K562 (cell line): ENCODE measurements around the gene COL9A2. TPM values are rescaled to one million over a fixed set of nuclear protein-coding genes. Genes with fewer than 3 reads are reported as not detected.

Source experiments
- ATAC-seq: fragments of 200-7000 bp; cut with Tn5 transposase; 3 replicates; pipeline ENCODE4 v1.9.1; 2020; ENCODE audit warnings: moderate library complexity
- BruUV-seq: library from RNA; stranded (reverse); fragments of 400-500 nt; replicated peaks from 2 replicates; lab custom pipeline; 2021; lab: Mats Ljungman, UMichigan
- CTCF ChIA-PET: fragments of 300-600 bp; formaldehyde crosslinking; extraction: SDS; loops from one replicate; lab custom pipeline; 2021; ENCODE audit warnings: low intra/inter-chr PET ratio; lab: Yijun Ruan, JAX
- POLR2A ChIA-PET: fragments of 300-600, 350-650 bp; sonication (Branson Sonifier 250); formaldehyde crosslinking; extraction: SDS; loops from one replicate; lab custom pipeline; 2021; ENCODE audit warnings: antibody characterized with exemption, inconsistent platforms; lab: Yijun Ruan, JAX
- DNase-seq, 4 experiments: peaks; one replicate each; pipeline versions ENCODE4 v3.0.0 to v3.0.0-alpha.2; 2011 to 2018; ENCODE audit warnings: low spot score in 3 of 4, mixed read lengths in 3 of 4; ENCODE audit errors: extremely low read depth in 1 of 4
- FAIRE-seq: peaks from 2 replicates; lab custom pipeline; 2011; peaks lifted over from hg19 to GRCh38; lab: Jason Lieb, UNC
- H2AFZ ChIP-seq: 2 replicates; pipeline ENCODE4 v1.6.0; 2011; ENCODE audit warnings: low read depth, low read length, control low read depth, inconsistent platforms
- H3K27ac ChIP-seq: fragments of 200-600 bp; 3 replicates; pipeline ENCODE4 v1.8.0; 2011; ENCODE audit warnings: low read depth, mild to moderate bottlenecking, control low read depth, inconsistent platforms, low read length, moderate library complexity, mixed read lengths; ENCODE audit errors: extremely low read depth
- H3K27me3 ChIP-seq, 2 experiments: fragments of 300-600 bp in 1 of 2; 2 replicates in 1 of 2; 3 replicates in 1 of 2; pipeline versions ENCODE4 v1.6.0 to v1.8.0; 2011; ENCODE audit warnings: inconsistent platforms in 2 of 2, low read length in 2 of 2, mild to moderate bottlenecking in 1 of 2, mixed read lengths in 1 of 2, moderate library complexity in 1 of 2; ENCODE audit not compliant: control insufficient read depth in 2 of 2, insufficient read depth in 2 of 2
- H3K36me3 ChIP-seq: fragments of 300-600 bp; 3 replicates; pipeline ENCODE4 v1.8.0; 2011; ENCODE audit warnings: mild to moderate bottlenecking, low read length, inconsistent platforms; ENCODE audit not compliant: control insufficient read depth, insufficient read depth
- H3K4me1 ChIP-seq, 2 experiments: fragments of 200-600 bp in 1 of 2; replicated peaks in 1 of 2; 2 replicates in 1 of 2; 3 replicates in 1 of 2; pipeline versions ENCODE4 v1.5.1 to v1.8.0; 2011; ENCODE audit warnings: inconsistent platforms in 2 of 2, low read length in 2 of 2, mild to moderate bottlenecking in 1 of 2, mixed read lengths in 1 of 2, moderate library complexity in 1 of 2; ENCODE audit not compliant: control insufficient read depth in 2 of 2, insufficient read depth in 2 of 2
- H3K4me2 ChIP-seq: 2 replicates; pipeline ENCODE4 v1.6.1; 2011; ENCODE audit warnings: low read length, control low read depth, inconsistent platforms, mixed read lengths; ENCODE audit not compliant: insufficient read depth
- H3K4me3 ChIP-seq: fragments of 200-600 bp; sonication (generic), shearing (Covaris generic); 2 replicates; pipeline ENCODE4 v1.5.1; 2016; ENCODE audit warnings: control low read depth, inconsistent platforms
- H3K79me2 ChIP-seq: fragments of 200-600 bp; 3 replicates; pipeline ENCODE4 v1.8.0; 2011; ENCODE audit warnings: low read length, inconsistent platforms; ENCODE audit not compliant: control insufficient read depth, insufficient read depth
- H3K9ac ChIP-seq, 2 experiments: 2 replicates each; pipeline versions ENCODE4 v1.6.0 to v1.6.1; 2011; ENCODE audit warnings: low read depth in 2 of 2, low read length in 2 of 2, control low read depth in 1 of 2, inconsistent platforms in 1 of 2, mild to moderate bottlenecking in 1 of 2, mixed read lengths in 1 of 2; ENCODE audit not compliant: insufficient read depth in 1 of 2
- H3K9me1 ChIP-seq: one replicate; pipeline ENCODE4 v1.6.0; 2011; ENCODE audit warnings: inconsistent platforms, mild to moderate bottlenecking, low read length, moderate library complexity; ENCODE audit not compliant: control insufficient read depth, insufficient read depth
- H3K9me3 ChIP-seq: replicated peaks from 2 replicates; pipeline ENCODE4 v1.5.1; 2011; ENCODE audit warnings: low read depth, low read length, inconsistent platforms; ENCODE audit not compliant: control insufficient read depth, insufficient read depth
- H4K20me1 ChIP-seq: replicated peaks from 2 replicates; pipeline ENCODE4 v1.6.1; 2011; ENCODE audit warnings: low read length, inconsistent platforms, mixed read lengths; ENCODE audit not compliant: control insufficient read depth, insufficient read depth
- ARID2 ChIP-seq: fragments of 450-650 bp; IDR thresholded peaks from 2 replicates; pipeline ENCODE4 v1.6.1; 2017; ENCODE audit warnings: antibody characterized with exemption, mild to moderate bottlenecking
- CREM ChIP-seq: IDR thresholded peaks from 2 replicates; pipeline ENCODE4 v1.6.1; 2014; ENCODE audit warnings: antibody characterized with exemption, low read depth
- EP300 ChIP-seq: IDR thresholded peaks from 2 replicates; pipeline ENCODE4 v1.6.1; 2012; ENCODE audit warnings: low read length, improper control_type of control experiment
- KAT8 ChIP-seq: fragments of 450-650 bp; IDR thresholded peaks from 2 replicates; pipeline ENCODE4 v1.6.1; 2016; ENCODE audit warnings: low read depth, mild to moderate bottlenecking
- MAZ ChIP-seq, 2 experiments: fragments of 450-650 bp in 1 of 2; sonication (generic) in 1 of 2; formaldehyde crosslinking; IDR thresholded peaks in 1 of 2; conservative IDR thresholded peaks in 1 of 2; 2 replicates each; pipeline versions ENCODE4 v1.4.0 to v1.5.0; 2020; ENCODE audit warnings: mild to moderate bottlenecking in 1 of 2, missing genetic modification reagents in 1 of 2
- POU5F1 ChIP-seq: fragments of 150-350 bp; IDR thresholded peaks from 2 replicates; pipeline ENCODE4 v1.6.1; 2014; ENCODE audit warnings: borderline replicate concordance, low read length, low read depth, mild to moderate bottlenecking; ENCODE audit not compliant: partially characterized antibody
- RAD21 ChIP-seq, 2 experiments: fragments of 250-450 bp in 1 of 2; fragments of 450-650 bp in 1 of 2; sonication (Bioruptor Pico) in 1 of 2; formaldehyde crosslinking in 1 of 2; IDR thresholded peaks in 1 of 2; conservative IDR thresholded peaks in 1 of 2; 2 replicates each; pipeline versions ENCODE4 v1.4.0 to v1.8.0; 2020 to 2022; ENCODE audit warnings: mild to moderate bottlenecking in 2 of 2, moderate library complexity in 1 of 2
- SRF ChIP-seq, 2 experiments: fragments of 250-450, 450-650 bp in 1 of 2; sonication (Bioruptor Pico) in 1 of 2; sonication (generic) in 1 of 2; formaldehyde crosslinking; IDR thresholded peaks; 2 replicates each; pipeline versions ENCODE4 v1.5.0 to v1.5.1; 2020 to 2022; ENCODE audit warnings: mild to moderate bottlenecking in 1 of 2, missing genetic modification reagents in 1 of 2
- STAG1 ChIP-seq: sonication (generic); formaldehyde crosslinking; IDR thresholded peaks from 2 replicates; pipeline ENCODE4 v1.5.0; 2020; ENCODE audit warnings: missing genetic modification reagents, borderline replicate concordance
- ZFPM2 ChIP-seq: fragments of 250-450 bp; sonication (Bioruptor Pico); IDR thresholded peaks from 2 replicates; pipeline ENCODE4 v1.5.1; 2022; ENCODE audit warnings: mild to moderate bottlenecking
- ZNF263 ChIP-seq: sonication (generic); formaldehyde crosslinking; IDR thresholded peaks from 2 replicates; pipeline ENCODE4 v1.8.0; 2022; ENCODE audit warnings: mild to moderate bottlenecking, missing genetic modification reagents, borderline replicate concordance
- WGBS: fragments of 100-300 bp; shearing (Covaris generic); methylation state at CpG from one replicate; pipeline ENCODE4 v1.1.6; 2016; ENCODE audit warnings: low coverage, mixed read lengths; ENCODE audit not compliant: insufficient coverage; ENCODE audit errors: missing lambda C conversion rate; 5-methylcytosine and 5-hydroxymethylcytosine counted together
- in situ Hi-C: fragments of 300-500 bp; cut with MboI; formaldehyde crosslinking; loops from 4 replicates; pipeline ENCODE4 v1.15.0; 2018; ENCODE audit warnings: inconsistent platforms, mixed read lengths
- intact Hi-C: fragments of 100-400 bp; cut with micrococcal nuclease; formaldehyde crosslinking; loops from 2 replicates; pipeline ENCODE4 v1.14.2; 2022
- polyA plus RNA-seq, 8 experiments: library from polyadenylated mRNA; depleted of rRNA in 4 of 8; stranded (reverse) in 5 of 8; unstranded in 3 of 8; fragments of >200 nt; fragmentation: Nextera tagmentation in 2 of 8; fragmentation: Illumina TruSeq in 1 of 8; extraction: Ambion mirVana in 2 of 8; extraction: Trizol in 1 of 8; gene quantifications; 2 replicates each; pipeline versions ENCODE4 v1.2.1 to v1.2.3, GENCODE V29; 2011 to 2014; ENCODE audit warnings: inconsistent platforms in 1 of 8, missing spikeins in 1 of 8
- total RNA-seq, 7 experiments: library from RNA; depleted of rRNA in 6 of 7; stranded (reverse); fragments of >200 nt in 6 of 7; fragmentation: Illumina TruSeq in 2 of 7; extraction: Trizol in 2 of 7; gene quantifications; 2 replicates each; pipeline versions ENCODE4 v1.2.1 to v1.2.3, GENCODE V29; 2011 to 2021; ENCODE audit warnings: low replicate concordance in 1 of 7

Gene COL9A2
- total and polyA plus RNA-seq, 9 of the 15 experiments (the other 6 are each of a cell fraction or from before 2014, with no cell fraction given): 0.03 to 2.2 (median 0.31) TPM

- 50% methylated on average over 2 of the region's 2 CpGs for WGBS
- H2AFZ ChIP-seq: no peak overlapping the region
- FAIRE-seq (no peak), ATAC-seq (no peak), DNase-seq (no peak)
- no peak for TF ChIP-seq CREM
- TF ChIP-seq ZNF263 (CRISPR knock-in tag): no peak
- no peaks in the 10 kb centered on the region for H3K9me1 ChIP-seq
- H3K79me2 ChIP-seq: no peaks in the 10 kb centered on the region
- H3K4me3 ChIP-seq: no peak overlapping the region
- BruUV-seq: no TSS peak
- H3K27me3 ChIP-seq: peaks cover 0 to 6% of the 10 kb centered on the region in 2 experiments; a peak in 2 of 5 replicates
- no peak overlapping the region for H3K4me2 ChIP-seq
- ChIA-PET POLR2A (interaction anchor here (0.6 to 1.2 kb wide), 5 partner anchors 9 to 225 kb away, joined by 3 to 5 read pairs (median 4); no protein-coding TSS in a partner anchor), CTCF (interaction anchor here (1.4 kb wide), 1 partner anchor 162 kb away, joined by 11 read pairs; no protein-coding TSS in a partner anchor)
- no peak overlapping the region for H3K9ac ChIP-seq
- peaks cover 0 to 20% of the 10 kb centered on the region in 2 experiments; a peak in 2 of 5 replicates for H3K4me1 ChIP-seq
- H4K20me1 ChIP-seq: no peaks in the 10 kb centered on the region
- H3K27ac ChIP-seq: no peak overlapping the region
- no peaks in the 10 kb centered on the region for H3K36me3 ChIP-seq
- no peaks in the 10 kb centered on the region for H3K9me3 ChIP-seq
- intact Hi-C loops: loop anchor here (1.0 kb wide), 3 partner anchors 153 to 222 kb away; no protein-coding TSS in a partner anchor
- in situ Hi-C loops: loop anchor here (10.0 kb wide), 1 partner anchor 151 kb away; no protein-coding TSS in a partner anchor
Measured at GRCh38 chr1:40305871-40306270, 11.2 kb downstream of the COL9A2 start.

- Histone ChIP-seq H3K9ac (peak overlapping the region in 1 of 2 experiments; percentile 1; a peak in 1 of 4 replicates), H3K4me3 (no peak overlapping the region), H3K9me3 (no peaks in the 10 kb centered on the region), H3K4me1 (peaks cover 0 to 20% of the 10 kb centered on the region in 2 experiments; a peak in 1 of 5 replicates), H3K9me1 (no peaks in the 10 kb centered on the region), H3K79me2 (no peaks in the 10 kb centered on the region), H3K36me3 (no peaks in the 10 kb centered on the region), H4K20me1 (no peaks in the 10 kb centered on the region), H2AFZ (no peak overlapping the region), H3K4me2 (no peak overlapping the region), H3K27me3 (peaks cover 0 to 10% of the 10 kb centered on the region in 2 experiments; a peak in 2 of 5 replicates), H3K27ac (no peak overlapping the region)
- in situ Hi-C loops (loop anchor here (10.0 kb wide), 1 partner anchor 151 kb away; no protein-coding TSS in a partner anchor), intact Hi-C loops (loop anchor here (1.0 kb wide), 3 partner anchors 152 to 221 kb away; no protein-coding TSS in a partner anchor)
- no TSS peak for BruUV-seq
- DNase-seq: peak in 2 of 4 experiments; percentile 55 to 62
- WGBS: 29% methylated on average over 5 of the region's 5 CpGs
- FAIRE-seq: peak; percentile 32
- ChIA-PET CTCF (interaction anchor here (0.6 to 1.5 kb wide), 3 partner anchors 149 to 227 kb away, joined by 3 to 11 read pairs (median 3); no protein-coding TSS in a partner anchor), POLR2A (interaction anchor here (0.6 to 1.2 kb wide), 5 partner anchors 9 to 225 kb away, joined by 3 to 5 read pairs (median 4); no protein-coding TSS in a partner anchor)
- peak; percentile 84 for ATAC-seq
- TF ChIP-seq KAT8 (no peak), POU5F1 (no peak), SRF (CRISPR knock-in tag; IDR thresholded peaks at IDR 0.05) (peak in 1 of 2 experiments; percentile 35; a peak in 1 of 4 replicates), RAD21 (CRISPR knock-in tag; conservative IDR thresholded peaks at IDR 0.05 in 1 of 2, IDR thresholded peaks at IDR 0.05 in 1 of 2) (peak; percentile 36 to 89; a peak in 3 of 4 replicates), EP300 (no peak), ZFPM2 (CRISPR knock-in tag) (no peak), STAG1 (CRISPR knock-in tag) (peak; percentile 70; the same call in 1 of the 2 replicates), ARID2 (peak; percentile 85; the same call in 1 of the 2 replicates), MAZ (CRISPR knock-in tag; conservative IDR thresholded peaks at IDR 0.05 in 1 of 2, IDR thresholded peaks at IDR 0.05 in 1 of 2) (peak in 1 of 2 experiments; percentile 41; a peak in 1 of 4 replicates)
Measured at GRCh38 chr1:40305451-40305850, 11.6 kb downstream of the COL9A2 start.
